ENCODE results near the gene PTPN3. TPM values are rescaled to one million over a fixed set of nuclear protein-coding genes. Genes with fewer than 3 reads are reported as not detected.
"Not testable (repeated sequence)": the region's sequence is repeated elsewhere in the genome, so short reads cannot be mapped to it uniquely, and the experiment has no call there.

Gene PTPN3
- total RNA-seq, 1 donor from 2014 or later, result 0.05 TPM

DNA sequence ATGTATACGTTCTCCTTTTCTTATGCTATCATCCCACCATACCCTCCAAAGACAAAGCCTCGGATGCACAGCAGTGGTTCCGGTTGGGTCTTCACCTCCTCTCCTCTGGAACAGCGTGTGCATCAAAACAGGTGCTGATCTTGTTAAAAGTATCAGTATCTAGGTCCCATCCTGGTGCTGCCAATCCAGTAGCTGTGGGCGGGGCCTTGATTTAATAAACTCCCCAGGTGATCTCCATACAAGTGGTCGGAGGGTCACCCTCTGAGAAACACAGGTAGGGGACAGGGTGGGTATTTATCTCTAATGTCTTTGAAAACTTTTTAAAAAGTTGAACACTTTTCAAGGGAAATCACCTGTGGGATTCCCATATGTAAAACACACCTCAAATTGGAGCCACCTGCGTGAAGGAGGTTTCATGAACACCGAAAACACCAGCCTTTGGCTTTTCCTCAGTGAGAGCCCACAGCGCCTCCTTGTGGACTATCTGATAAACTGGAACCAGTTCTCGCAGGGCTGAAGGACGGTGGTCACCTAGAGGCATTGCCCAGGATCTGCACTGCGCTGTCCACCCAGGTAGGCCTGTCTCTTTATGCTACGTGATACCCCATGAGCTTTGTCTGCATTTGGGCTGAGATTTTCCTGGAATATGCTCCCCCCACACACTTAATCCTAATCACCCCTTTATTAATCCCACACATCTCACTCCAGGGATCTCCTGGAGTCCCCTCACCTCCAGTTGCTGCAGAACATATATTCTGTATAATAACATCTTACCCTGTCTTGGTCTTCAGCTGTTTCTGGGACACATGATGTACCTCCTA, 96.7 kb downstream of the PTPN3 start:
- peak; percentile 32 for DNase-seq (ENCODE audit: low read depth)

DNA sequence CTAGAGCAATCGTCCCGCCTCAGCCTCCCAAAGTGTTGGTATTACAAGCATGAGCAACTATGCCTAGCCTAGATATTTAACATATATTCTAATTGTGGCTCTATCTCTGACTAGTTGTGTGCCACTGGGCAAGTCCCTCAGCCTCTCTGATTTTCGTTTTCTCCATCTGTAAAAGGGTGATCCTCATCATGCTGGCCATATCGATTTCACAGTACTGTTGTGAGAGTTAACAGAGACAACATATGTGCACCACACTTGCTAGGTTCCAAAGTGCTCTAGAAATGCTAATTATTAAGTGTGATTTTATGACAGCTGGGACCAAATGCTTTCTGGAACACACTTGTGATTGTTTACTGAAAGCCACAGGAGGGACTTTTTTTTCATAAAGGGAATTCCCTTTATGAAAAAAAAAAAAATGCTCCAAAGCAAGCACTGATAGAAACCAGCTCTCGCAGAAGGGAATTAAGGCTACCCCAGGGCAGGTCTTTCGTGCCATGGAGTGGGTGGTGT, 98.8 kb downstream of the PTPN3 start:
- no peak for DNase-seq (ENCODE audit: low read depth)

DNA sequence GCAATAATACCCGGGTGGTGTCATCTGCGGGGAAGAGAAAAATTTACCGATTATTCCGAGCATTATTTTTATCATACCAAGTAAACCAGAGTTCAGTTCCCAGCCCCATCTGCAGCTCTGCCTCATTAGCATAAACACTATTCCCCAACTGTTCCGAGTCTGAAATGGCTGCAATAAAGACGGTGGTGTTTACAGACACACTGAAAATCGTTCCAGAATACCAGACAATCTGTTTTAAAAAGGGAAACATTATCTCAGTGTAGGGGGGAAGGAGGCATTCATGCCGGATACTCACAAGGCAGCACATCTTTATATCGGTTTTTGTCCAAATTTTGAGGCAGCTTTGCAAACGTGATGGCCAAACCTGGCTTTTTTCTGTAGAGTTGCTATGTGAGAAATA, 106.9 kb downstream of the PTPN3 start:
- no peak for DNase-seq (ENCODE audit: low read depth)

DNA sequence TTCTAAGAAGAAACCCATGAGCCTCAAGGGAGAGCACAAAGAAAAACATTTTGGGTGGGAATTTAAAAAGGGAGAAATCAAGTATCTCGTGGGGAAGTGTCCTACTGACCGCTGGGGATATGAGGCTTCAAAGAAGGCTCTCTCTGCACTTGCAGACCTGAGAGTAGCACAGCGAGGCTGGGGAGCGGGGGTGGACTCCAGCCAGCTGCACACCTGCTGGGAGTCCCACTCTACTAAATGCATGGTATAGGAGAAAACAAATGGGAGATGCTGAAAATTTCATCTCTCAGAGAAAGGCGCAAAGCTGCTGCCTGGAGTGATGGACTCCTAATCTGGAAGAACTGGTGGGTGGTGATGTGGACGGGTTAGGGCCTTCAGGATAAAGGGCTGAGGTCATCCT, 110.3 kb downstream of the PTPN3 start:
- no peak for DNase-seq (ENCODE audit: low read depth)

DNA sequence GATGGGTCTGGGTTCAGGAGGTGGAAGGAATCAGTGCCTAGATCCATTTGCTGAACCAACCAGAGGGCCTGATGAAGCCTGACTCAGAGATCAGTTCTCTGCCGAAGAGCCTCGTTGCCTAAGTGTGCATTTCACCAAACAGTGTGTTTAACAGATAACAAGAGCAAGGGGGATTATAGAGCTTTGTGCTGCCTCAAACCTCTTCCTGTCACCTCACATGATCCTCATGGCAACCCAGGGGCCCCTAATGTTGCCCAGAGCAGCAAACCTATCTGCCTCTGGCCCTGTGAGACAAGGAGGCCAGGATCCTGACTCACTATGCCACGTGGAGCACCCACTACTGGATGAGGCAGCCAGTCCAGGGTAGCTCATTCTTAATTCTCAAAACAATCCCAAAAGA, 110.9 kb downstream of the PTPN3 start:
- no peak for DNase-seq (ENCODE audit: low read depth)

DNA sequence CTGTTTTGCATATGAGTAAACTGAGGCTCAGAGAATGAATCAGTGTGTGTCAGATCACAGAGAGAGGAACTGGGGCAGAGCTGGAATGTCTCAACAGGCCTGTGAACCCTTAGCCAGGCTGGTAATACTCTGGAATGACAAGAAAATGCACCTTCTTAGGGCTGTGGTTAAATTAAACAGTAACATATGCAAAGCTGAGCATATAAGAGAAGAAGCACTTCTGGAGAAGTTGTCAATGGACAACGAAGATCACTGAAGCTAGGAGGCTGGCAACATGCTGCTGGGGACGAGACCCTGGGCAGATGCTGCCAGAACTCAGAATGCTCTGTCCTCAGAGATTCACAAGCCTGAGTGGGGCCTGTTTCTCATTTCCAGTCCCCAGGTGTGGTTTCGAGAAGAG, 112.6 kb downstream of the PTPN3 start:
- no peak for DNase-seq (ENCODE audit: low read depth)

DNA sequence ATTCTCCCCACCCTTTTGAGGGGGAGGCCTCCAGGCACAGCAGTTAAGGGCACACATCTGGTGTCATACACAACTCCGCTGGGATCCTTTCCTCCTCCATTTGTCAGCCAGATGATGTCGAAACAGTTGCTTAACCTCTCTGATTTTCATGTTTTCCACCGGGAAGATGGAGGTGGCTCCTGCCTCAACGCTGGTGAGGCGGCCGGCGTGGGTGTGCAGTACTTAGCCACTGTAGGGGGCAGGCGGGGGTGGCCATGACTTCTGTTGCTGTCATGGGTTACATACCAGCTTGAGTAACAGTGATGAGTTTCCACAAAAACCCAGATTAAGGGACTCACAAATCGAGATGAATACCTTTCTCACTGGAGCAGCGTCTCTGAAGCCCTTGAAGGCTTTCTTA, 114.2 kb downstream of the PTPN3 start:
- DNase-seq (ENCODE audit: low read depth), result no peak

DNA sequence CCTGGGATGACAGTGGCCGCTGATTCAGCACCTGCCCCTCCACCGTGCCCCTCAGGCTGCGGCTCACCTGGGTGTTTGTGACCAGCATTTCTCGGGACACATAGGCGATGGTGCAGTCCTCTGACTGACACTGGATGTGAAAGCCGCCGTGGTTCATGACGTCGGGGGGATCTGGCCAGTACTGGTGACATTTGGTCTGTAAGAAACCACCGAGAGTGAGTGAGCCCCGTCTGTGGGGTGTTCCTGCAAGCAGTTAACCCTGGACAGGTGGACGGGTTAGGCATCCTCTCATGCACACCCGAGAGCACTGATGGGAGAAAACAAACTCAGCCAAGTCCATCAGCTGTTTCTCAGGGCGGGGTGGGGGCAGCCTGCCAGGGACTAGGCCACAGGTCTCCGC, 114.8 kb downstream of the PTPN3 start:
- peak; percentile 21 for DNase-seq (ENCODE audit: low read depth)

DNA sequence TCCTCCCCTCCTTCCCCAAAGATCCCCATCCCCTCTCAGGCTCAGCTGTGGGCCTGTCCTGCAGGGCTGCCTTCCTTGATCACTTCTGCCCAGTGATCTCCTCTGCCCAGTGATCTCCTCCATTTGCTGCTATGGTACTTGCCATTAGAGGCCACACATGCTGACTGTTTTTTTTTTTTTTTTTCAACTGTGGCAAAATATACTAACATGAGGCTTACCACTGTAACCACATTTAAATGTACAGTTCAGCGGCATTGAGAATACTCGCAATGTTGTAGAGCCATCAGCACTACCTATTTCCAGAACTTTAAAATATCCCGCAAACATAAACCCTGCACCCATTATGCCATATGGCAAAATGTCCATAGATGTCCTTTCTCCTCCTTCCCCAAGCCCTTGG, 115.5 kb downstream of the PTPN3 start:
- no peak for DNase-seq (ENCODE audit: low read depth)

DNA sequence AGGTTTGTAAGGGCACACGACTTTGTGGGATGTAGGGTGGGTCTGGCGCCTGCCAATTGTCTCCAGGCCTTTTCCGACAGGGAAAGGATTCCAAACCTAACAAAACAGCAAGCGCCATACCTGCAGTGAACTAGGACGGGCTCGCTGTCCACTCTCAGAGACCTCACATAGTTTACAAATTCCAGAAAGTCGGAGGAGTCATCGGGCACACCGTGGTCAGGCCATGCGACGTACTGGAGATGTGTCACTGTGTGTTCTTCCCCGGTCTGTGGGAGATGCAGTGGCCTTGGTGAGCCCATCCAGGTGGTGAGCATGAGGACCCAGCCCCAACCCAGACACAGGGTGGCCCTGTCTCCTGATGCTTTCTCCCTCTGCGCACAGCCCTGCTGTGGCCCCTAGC, 115.9 kb downstream of the PTPN3 start:
- DNase-seq (ENCODE audit: low read depth), result no peak

DNA sequence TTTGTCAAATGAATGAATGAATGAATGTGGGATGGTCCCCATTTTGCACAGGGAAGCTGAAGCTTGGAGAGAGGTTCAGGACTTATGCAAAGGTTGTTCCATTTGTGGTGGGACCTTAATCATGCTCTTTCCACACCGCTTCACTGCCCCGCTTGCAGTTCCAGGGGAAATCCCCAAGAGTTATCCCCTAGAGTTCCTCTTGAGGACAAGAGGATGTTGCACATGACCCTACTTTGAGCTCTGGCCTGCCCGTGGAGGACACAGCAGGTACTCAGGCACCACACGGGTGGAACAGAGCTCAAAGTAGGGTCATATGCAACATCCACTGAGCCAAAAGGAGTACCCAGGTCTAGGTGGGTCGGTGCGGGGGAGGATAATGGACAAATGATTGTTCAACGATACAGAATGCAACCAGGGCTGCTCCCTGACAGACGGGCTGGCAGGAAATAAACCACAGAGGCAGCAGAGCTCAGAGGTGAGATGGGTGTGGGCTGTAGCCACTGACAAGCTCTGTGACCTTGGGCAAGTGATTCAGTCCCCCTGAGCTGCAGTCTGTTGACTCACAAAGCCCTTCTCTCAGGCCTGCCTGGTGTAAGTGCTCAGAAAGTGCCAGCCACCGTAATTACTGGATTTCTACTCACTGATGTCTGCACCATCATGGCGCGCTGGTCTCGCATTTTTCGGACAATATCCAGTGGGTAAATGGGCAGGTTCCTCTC, 116.9 kb downstream of the PTPN3 start:
- peak; percentile 1 for DNase-seq (ENCODE audit: low read depth)

DNA sequence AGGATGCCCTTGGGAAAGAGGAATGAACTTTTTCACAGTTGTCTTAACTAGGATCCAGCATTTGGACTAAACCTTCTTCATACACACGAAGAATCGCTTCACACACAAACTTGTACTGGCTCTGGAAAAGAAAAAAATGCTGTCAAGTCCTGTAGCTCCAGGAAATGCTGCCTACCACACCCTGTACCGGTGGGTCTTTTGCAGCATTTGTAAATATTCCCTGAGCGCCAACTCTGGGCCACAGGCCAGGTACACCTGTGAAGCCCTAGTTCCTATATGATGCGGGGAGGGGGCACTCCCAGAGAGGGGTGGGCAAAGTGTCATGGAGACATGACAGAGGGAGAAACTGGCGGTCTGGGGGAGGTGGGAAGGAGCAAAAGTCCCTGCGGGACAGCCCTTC, 118.6 kb downstream of the PTPN3 start:
- DNase-seq (ENCODE audit: low read depth), result no peak

DNA sequence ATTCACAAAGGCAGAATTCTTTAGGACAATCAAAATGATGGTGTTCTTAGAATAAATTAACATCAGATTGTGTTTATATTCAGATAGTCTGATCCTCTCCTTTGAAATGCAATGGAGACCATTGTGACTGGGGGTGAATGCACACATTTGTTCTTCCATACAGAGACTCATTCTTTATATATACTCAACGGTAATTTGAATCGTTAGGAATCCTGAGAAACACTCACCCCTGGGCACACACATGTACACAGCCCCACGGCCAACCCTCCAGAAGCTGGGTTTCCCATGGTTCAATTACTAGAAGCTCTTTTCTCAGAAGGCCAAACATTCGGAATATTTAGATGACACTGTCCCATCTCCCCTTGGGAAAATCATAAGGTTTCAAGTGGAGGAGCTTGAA, 119.8 kb downstream of the PTPN3 start:
- DNase-seq (ENCODE audit: low read depth), result no peak

DNA sequence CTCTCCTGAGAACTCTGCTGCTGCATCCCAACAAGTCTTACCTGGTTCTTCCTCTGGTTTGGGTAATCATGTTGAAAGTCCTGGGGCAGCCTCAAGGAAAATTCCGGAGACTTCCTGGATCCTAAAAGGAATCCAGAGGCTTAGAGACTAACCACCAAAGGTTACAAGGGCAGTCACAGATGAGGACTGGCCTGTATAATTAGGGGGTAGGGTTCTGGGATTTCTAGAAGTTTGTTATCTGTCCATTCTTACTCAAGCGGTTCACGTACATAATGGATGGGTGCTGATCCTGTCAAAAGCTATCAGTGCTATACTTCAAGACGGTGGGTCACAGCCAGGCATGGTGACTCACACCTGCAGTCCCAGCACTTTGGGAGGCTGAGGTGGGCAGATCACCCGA, 125.9 kb downstream of the PTPN3 start:
- DNase-seq (ENCODE audit: low read depth), result no peak

DNA sequence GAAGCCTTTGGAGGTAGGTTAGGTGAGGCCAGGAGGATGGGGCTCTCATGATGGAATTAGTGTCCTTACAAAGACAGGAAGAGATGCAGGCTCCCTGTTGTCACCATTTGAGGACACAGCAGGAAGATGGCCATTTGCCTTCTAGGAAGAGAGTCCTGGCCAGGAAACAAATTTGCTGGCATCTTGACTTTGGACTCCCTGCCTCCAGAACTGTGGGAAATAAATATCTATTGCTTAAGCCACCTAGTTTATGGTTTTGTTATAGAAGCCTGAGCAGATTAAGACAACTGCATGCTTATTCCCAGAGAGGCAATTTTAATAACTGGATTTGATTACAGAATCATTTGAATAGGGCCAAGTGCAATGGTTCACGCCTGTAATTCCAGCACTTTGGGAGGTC, 126.7 kb downstream of the PTPN3 start:
- no peak for DNase-seq (ENCODE audit: low read depth)

DNA sequence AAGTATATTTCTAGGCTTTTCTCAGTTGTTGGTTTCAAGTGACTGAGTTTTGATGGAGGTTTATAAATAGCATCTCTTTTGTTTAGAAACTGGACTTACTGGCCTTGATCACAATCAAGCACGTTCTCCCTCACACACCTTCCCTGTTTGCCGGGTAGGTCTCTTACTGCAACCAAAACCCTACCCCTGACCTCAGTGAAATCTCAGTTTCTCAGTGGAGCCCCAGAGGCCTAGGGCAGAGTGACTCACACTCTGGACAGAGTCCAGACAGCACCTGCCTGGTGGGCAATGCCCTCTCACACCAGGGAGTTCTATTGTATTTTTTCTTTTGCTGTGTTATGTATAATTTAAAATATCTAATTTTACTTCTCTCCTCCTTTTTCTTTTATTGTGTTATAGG, 128.8 kb downstream of the PTPN3 start:
- DNase-seq (ENCODE audit: low read depth), result no peak

DNA sequence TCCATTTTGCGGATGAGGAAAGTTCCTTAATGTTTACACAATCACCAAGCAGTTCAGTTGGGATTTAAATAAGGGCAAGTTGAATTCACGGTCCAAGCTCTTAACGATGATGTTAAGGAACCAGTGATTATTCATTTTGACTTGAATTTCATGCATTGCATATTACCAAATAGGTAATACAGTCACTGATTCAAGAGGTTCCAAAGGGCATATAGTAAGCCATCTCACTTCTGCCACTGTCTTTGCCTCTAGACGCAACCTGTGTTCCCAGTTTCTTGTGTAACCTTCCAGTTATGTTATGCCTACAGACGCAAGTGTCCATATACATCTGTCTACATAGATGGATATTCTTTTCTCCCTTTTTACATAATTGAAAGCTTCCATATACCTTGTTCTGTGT, 137.3 kb downstream of the PTPN3 start:
- no peak for DNase-seq (ENCODE audit: low read depth)

DNA sequence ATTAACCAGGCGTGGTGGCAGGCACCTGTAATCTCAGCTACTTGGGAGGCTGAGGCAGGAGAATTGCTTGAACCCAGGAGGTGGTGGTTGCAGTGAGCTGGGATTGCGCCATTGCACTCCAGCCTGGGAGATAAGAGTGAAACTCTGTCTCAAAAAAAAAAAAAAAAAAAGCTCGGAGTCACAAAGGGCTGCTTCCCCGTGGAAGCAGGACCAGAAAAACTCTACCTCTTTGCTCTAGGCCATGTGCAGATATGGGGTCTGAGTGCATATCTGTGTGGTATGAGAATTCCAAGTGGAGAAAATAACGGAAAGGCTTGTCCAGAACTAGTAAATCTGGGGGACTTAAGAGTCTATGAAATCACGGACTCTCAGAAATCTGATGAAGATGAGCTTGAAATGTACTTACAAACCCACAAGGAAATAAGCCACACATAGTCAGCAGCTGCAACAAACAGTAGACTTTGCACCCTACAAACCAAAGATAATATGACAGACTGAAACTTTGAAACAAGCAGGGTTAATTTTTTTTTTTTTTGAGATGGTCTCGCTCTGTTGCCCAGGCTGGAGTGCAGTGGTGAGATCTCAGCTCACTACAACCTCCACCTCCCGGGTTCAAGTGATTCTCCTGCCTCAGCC, 139.0 kb downstream of the PTPN3 start:
- not testable (repeated sequence) for DNase-seq (ENCODE audit: low read depth)

DNA sequence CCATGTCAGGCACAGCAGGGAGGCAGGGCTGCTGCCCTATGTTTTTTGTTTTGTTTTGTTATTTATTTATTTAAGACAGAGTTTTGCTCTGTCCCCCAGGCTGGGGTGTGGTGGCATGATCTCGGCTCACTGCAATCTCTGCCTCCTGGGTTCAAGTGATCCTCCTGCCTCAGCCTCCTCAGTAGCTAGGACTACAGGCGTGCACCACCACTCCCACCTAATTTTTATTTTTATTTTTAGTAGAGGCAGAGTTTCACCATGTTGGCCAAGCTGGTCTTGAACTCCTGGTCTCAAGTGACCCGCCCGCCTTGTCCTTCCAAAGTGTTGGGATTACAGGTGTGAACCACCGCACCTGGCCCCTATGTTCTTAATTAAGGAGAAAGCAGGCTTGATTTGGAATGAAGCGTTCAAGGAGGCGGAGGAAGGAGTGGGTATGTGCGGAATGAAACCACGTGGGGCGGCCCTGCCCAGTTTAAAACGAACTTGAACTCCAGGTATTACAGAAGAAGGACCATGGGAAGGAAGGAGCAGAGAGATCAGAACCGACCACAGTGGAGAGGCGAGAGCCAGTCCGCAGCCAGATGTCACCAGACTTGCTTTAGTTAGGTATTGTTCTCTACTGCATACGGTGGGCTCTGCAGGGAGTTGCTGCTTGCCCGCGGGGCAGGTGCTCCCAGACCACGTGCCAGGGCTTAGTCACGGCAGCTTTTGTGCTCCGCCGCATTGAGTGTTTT, 142.4 kb downstream of the PTPN3 start:
- DNase-seq (ENCODE audit: low read depth), result no peak

DNA sequence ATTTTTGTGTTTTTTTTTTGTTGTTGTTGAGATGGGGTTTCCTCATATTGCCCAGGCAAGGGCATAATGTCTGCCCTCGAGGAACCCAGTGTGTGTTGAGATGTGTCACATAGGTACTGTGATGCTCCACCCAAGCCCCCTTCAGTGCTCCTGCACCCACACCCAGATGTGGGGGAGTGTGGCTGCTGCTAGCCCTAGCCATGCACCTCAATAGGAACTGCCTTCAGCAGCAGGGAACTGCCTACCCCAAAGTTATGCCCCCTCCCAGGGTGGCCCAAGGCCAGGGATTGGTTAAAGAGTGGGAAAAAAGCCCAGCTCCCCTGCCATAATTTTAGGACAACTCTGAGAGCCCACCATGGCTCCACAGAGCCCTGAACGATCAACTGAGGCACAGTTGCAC, 143.9 kb downstream of the PTPN3 start:
- no peak for DNase-seq (ENCODE audit: low read depth)

DNA sequence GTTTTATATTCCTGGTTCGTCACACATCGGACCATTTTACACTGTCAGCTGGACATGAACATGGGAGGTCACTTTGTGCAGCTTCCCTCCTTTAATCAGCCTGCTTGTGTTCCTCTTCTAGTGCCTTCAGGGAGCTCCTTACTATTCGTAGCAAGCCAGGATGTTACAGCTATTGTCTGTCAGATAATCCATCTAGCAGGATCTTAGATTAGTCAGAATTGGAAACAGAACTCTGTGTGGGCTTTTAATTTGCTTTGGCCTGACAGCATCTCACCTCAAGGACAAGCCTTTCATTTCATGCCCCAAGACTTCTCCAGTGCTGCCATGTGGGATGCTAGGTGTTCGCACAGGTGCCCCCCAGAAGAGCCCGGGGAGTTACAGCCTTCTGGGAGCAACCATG, 147.1 kb downstream of the PTPN3 start:
- no peak for DNase-seq (ENCODE audit: low read depth)

All from myocyte (in vitro differentiated cells).